GM19099 (cell line): Measurements from ENCODE around the gene ZHX3.

Source experiments
- POLR2A ChIP-seq: IDR thresholded peaks from 3 replicates; pipeline ENCODE4 v1.6.1; 2011; ENCODE audit warnings: low read depth; ENCODE audit not compliant: insufficient read length; ENCODE audit errors: extremely low read depth

Gene ZHX3

DNA sequence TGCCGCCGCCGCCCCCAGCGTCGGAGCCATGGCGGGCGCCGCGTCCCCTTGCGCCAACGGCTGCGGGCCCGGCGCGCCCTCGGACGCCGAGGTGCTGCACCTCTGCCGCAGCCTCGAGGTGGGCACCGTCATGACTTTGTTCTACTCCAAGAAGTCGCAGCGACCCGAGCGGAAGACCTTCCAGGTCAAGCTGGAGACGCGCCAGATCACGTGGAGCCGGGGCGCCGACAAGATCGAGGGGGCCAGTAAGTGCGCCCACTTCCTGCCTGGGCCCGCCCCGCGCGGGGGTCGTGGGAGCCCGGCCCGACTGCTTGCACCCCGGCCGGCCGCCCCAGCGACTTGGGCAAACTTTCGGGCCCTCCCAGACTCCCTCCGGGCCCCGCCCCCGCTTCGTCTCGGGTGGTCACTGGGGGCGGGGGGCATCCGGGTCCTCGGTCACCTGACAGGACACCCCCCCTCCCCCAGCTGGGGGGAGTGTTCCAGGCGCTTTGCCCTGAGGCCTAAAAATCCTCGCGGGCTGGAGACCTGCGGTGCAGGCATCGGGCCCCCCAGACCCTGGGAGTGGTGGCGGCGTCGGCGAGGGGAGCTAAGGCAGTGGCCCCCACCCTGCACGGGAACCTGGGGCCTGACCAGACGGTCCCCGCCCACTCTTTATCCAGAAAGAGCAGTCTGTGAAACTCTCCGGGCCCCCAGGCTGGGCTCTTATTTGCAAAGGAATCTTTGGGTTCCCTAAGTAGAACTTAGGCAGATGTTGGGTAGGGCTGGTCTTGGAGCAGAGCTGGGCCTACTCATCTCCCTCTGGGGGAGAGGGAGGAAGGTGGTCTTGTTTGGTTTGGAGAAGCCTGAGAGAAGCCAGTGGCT, 179.7 kb downstream of the ZHX3 start:
- no peak for TF ChIP-seq POLR2A

DNA sequence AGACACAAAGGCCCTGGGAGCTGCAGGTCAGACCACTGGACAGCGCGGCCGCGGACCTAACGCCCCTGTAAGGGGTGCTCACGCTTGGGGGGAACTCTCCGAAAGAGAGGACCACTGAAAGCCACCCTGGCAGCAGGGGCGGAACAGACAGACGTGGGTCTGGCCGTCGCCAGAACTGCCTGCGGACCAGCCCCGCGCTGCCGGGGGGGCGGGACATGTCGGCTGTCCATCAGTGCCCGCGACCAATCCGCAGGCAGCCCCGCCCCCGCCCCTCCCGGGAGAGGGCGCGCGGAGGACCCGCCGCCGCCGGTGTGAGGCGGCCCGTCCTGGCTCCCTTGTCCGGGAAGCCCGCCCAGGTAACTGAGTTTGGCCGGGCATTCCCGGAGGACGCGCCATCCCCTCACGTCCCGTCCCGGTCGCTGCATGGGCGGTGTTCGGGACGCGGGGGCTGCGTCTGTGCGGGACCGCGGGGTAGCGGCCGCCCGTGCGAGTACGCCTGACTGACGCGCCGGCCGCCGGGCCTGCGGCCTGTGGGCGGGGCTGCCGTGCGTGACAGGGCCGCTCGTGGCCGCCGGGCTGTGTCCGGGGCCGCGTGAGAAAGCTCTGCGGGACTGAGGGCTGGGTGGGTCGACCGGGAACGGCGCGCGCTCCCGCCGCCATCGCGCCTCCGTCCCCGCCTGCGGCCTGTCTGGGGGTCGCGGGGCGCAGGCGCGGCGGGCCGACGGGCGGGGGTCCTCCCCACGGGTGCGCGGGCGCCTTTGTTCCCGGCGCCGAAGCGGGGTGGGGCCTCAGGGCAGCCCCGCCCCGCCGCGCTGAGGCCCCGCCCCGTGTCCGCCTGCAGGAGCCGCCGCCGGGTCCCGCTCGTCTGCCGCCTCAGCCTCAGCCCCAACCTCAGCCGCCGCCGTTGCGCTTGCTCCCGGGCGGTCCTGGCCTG, 180.6 kb downstream of the ZHX3 start, which contains the start of gene PLCG1:
PLCG1 (plus strand) TSS at position 864 of the 934 bp plus-strand sequence. CDS start 99 bp downstream, outside the sequence.
- TF ChIP-seq POLR2A: peak; percentile 72

DNA sequence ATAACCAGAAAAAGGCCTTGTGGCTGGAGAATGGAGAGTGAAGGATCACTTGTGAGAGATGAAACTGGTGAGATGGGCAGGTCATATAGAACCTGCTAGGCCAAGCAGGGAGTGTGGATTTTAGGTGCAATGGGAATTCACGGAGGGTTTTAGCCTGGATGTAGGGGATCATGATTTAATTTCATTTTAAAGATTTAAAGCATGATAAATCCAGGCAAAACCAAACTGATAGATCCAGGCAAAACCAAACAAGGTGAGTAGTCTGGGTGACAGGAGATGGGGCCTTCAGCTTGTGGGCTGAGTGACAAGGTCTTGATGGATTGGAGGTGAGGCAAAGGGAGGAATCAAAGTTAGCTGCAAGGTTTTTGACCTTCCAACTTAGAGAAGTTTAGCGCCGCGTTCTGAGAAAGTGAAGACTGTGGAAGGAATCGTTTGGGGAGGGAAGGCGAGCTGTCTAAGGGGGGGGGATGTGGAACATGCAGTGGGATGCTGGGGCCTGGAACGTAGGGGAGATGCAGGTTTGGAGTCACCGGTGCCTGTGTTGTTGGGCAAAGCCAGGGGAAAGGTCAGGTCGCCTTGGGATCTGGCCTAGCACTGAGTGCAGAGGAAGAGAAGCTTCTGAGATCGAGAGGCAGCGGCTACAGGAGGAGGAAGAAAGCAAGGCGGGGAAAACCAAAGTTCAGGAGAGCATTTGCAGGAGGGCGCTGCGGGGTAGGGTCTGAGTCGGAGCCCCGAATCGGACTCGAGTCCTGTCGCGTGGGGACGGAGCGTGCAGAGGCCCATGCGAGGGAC, 181.4 kb downstream of the ZHX3 start:
- no peak for TF ChIP-seq POLR2A

DNA sequence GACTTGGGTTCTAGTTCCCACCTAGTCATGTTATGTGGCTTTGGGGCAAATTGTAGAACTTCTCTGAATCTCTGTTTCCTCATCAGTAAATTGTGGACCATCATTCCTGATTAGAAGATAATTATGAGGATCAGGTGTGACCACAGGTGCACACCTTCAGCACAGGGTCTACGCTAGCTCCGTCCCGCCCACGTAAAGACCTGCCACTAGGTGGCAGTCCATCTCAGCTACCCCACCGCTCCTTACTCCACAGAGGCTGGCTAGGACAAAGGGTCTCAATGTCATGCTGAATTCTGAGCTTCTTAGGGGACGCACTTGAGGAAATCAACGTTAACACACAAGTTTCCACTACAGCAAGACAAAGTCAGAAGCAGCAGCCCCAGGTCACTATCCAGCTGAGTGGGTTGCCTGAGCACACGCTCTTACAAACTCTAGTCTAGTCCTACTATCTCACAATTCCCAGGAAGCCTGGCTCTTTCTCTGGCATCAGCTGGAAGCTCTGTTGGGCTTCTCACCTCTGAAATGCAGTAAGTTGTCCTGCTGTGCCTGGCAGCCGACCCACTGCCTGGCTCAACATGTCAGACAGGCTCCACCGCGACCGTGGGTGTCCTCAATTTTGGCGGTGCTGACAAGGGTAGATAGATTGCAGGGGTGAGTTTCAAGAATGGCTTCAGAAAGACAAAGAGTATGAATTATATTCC, 182.2 kb downstream of the ZHX3 start:
- TF ChIP-seq POLR2A: no peak

DNA sequence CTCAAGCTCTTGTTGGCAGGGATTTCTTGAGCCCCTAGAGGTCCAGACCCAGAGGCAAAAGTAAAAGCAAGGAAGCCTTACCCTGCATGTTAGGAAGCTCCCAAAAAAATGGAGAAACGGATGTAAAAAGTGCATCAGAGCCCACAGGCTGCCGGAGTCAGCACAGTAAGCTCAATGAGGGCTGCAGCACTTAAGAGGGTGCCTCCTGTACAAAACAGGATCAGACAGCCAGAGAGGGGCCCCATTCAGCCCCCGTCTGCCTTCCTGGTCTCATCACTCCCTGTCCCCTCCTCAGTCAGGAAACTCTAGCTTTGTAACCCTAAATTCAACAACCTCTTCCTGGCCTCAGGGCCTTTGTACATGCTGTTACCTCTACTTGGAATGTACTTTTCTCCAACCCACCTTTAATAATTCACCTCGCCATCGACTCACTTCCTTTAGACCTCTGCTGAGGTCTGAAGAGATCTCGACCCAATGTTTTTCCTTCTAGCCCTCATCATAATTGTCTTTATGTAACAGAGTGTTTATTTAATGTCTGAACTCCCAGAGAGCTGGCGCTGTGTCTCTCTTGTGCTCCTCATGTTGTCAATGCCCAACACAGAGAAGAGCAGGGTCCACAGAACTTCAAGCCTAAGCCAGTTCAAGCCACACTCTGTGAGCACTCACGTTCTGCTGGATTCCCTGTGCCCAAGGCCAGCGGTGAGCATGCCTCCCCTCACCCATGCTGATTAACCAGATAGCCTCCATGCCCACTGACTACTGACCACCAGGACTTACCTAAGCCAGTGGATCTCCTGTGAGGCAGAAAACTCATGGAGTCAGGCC, 183.0 kb downstream of the ZHX3 start:
- no peak for TF ChIP-seq POLR2A

DNA sequence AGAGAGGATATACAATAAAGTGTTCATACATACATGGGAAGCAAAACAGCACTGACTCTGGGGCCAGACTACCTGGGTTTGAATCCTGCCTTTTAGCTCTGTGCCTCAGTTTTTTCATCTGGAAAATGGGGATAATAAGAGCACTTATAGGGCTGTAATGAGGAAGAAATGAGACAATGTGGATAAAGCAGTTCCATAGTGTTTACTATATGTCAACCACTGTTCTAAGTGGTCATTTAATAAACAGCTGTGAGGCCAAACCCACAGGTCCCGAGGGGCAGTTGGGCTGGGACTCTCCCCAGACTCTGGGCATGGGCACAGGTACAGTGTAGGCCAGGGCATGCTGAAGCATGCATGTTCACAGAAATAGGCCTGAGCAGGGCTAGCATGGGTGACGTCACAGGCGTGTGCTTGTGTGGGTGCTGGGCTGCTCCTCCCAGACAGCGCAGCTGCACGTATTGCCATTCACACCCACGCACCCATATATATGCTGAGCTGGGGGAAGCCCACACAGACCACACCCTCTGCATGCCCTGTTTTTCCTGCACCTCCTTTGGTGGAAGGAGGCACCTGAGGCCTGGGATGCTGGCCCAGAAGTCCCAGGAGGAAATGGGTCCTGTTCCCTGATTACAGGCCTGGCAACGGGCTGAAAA, 183.7 kb downstream of the ZHX3 start:
- no peak for TF ChIP-seq POLR2A

DNA sequence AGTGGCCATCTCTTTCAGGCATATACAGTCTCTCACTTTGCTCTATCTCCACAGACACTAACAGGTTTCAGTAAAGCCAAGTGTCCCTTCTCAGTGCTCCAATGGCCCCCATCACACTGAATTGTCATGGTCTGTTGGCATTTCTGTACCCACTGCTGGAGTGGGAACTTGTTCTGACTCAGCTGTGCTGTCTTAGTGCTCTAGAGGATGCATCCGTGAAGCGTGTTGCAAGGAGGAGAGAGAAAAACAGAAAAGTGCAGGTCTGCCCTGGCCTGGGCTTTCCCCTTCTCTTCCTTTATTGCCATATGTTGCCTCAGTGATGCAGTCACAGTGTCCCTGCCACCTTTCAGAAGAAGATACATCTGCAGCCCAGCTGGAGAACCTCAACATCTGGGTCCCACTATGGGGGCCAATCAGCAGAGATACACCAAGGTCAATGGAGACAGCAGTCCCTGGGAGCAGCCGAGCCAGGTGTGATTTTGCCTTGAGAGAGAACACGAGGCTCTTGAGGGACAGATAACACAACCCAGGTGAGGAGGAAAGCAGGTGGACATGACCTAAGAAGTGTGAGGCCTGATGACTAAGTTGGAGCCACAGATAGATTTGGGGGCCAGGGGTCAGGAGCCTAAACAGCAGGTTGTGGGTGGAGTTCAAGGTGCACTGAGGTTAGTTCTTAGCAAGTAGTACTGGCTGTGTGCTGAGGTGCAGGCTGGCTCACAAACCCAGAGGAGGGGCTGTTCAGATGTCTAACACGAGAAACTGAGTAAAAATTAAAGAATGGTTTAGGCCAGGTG, 185.7 kb downstream of the ZHX3 start:
- no peak for TF ChIP-seq POLR2A
